ENCODE results near the gene IQSEC1. TPM values are rescaled to one million over a fixed set of nuclear protein-coding genes. Genes with fewer than 3 reads are reported as not detected.

The IQSEC1 gene
- total RNA-seq, 1 experiment from 2014 or later: 13.3 TPM

- Mint-ChIP-seq H3K9me3 (ENCODE audit: low read depth, unreplicated experiment) (no peaks in the 10 kb centered on the region), H3K36me3 (ENCODE audit: insufficient read depth, unreplicated experiment) (peaks cover 12% of the 10 kb centered on the region), H3K27ac (ENCODE audit: unreplicated experiment) (no peak overlapping the region), H3K4me1 (ENCODE audit: low read depth, unreplicated experiment) (peaks cover 23% of the 10 kb centered on the region), H3K4me3 (ENCODE audit: low read depth, unreplicated experiment) (no peak overlapping the region), H3K27me3 (ENCODE audit: unreplicated experiment) (peaks cover 13% of the 10 kb centered on the region)
- TSS peak; percentile 29 for BruUV-seq (replicated peaks)
- CTCF ChIA-PET: interaction anchor here (0.5 kb wide), 1 partner anchor 102 kb away, joined by 3 read pairs; no protein-coding TSS in a partner anchor
- TF ChIP-seq, protein P1, sequence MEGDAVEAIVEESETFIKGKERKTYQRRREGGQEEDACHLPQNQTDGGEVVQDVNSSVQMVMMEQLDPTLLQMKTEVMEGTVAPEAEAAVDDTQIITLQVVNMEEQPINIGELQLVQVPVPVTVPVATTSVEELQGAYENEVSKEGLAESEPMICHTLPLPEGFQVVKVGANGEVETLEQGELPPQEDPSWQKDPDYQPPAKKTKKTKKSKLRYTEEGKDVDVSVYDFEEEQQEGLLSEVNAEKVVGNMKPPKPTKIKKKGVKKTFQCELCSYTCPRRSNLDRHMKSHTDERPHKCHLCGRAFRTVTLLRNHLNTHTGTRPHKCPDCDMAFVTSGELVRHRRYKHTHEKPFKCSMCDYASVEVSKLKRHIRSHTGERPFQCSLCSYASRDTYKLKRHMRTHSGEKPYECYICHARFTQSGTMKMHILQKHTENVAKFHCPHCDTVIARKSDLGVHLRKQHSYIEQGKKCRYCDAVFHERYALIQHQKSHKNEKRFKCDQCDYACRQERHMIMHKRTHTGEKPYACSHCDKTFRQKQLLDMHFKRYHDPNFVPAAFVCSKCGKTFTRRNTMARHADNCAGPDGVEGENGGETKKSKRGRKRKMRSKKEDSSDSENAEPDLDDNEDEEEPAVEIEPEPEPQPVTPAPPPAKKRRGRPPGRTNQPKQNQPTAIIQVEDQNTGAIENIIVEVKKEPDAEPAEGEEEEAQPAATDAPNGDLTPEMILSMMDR (IDR thresholded peaks at IDR 0.05; ENCODE audit: unreplicated experiment): no peak
- DNase-seq: no peak
- intact Hi-C loops (cut with micrococcal nuclease; ENCODE audit: unreplicated experiment): no loop called here
Measured at GRCh38 chr3:12964711-12965612, 108.3 kb downstream of the IQSEC1 start.

DNA sequence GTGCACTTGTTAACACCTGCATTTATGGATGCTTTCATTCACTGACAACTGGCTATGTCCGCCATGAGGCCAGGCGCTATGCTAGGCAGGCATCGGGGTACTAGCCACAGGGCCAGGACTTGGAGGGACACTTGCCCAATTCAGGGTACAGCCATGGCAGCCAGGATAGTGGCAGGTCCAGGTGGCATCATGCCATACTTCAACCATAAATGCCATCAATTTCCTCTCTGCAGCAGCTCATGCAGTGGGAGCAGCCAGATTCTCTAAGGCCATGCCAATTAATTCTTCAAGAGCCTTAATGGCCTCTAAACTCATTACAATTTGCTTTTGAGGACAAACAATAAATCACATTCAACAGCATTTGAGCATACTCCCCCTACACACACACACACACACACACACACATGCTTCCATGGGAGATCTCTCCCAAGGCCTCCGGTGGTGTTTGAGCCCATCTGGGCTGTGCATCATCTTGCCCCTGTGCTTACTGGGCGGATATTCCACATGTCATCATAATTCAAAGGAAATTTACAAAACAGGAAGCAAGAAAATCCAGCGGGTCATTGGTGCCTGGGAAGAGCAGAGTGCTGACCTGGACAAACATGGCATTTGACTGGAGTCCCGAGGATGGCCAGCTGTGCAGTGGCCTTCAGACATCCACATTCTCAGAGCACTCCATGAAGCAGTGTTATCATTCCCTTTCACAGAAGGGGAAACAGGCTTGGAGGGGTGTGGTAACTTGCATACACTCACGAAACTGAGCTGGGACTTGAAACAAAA lies 109.1 kb downstream of the IQSEC1 start:
- Mint-ChIP-seq H3K27me3 (ENCODE audit: unreplicated experiment) (peaks cover 5% of the 10 kb centered on the region), H3K4me3 (ENCODE audit: low read depth, unreplicated experiment) (no peak overlapping the region), H3K36me3 (ENCODE audit: insufficient read depth, unreplicated experiment) (peaks cover 12% of the 10 kb centered on the region), H3K27ac (ENCODE audit: unreplicated experiment) (no peak overlapping the region), H3K9me3 (ENCODE audit: low read depth, unreplicated experiment) (no peaks in the 10 kb centered on the region), H3K4me1 (ENCODE audit: low read depth, unreplicated experiment) (peaks cover 23% of the 10 kb centered on the region)
- CTCF ChIA-PET: interaction anchor here (0.5 kb wide), 1 partner anchor 101 kb away, joined by 3 read pairs; no protein-coding TSS in a partner anchor
- intact Hi-C loops (cut with micrococcal nuclease; ENCODE audit: unreplicated experiment): no loop called here
- TF ChIP-seq, protein P1 (IDR thresholded peaks at IDR 0.05; ENCODE audit: unreplicated experiment): no peak
- no peak for DNase-seq
- no TSS peak for BruUV-seq (replicated peaks)

GRCh38 chr3:12963231-12963896 lies 109.9 kb downstream of the IQSEC1 start:
- H3K4me3 Mint-ChIP-seq (ENCODE audit: low read depth, unreplicated experiment): no peak overlapping the region
- BruUV-seq (replicated peaks): no TSS peak
- no peaks in the 10 kb centered on the region for H3K9me3 Mint-ChIP-seq (ENCODE audit: low read depth, unreplicated experiment)
- CTCF ChIA-PET: no interaction called here
- TF ChIP-seq, protein P1 (IDR thresholded peaks at IDR 0.05; ENCODE audit: unreplicated experiment): no peak
- intact Hi-C loops (cut with micrococcal nuclease; ENCODE audit: unreplicated experiment): no loop called here
- H3K36me3 Mint-ChIP-seq (ENCODE audit: insufficient read depth, unreplicated experiment): peaks cover 12% of the 10 kb centered on the region
- peaks cover 23% of the 10 kb centered on the region for H3K4me1 Mint-ChIP-seq (ENCODE audit: low read depth, unreplicated experiment)
- no peaks in the 10 kb centered on the region for H3K27me3 Mint-ChIP-seq (ENCODE audit: unreplicated experiment)
- no peak overlapping the region for H3K27ac Mint-ChIP-seq (ENCODE audit: unreplicated experiment)
- DNase-seq: no peak

DNA sequence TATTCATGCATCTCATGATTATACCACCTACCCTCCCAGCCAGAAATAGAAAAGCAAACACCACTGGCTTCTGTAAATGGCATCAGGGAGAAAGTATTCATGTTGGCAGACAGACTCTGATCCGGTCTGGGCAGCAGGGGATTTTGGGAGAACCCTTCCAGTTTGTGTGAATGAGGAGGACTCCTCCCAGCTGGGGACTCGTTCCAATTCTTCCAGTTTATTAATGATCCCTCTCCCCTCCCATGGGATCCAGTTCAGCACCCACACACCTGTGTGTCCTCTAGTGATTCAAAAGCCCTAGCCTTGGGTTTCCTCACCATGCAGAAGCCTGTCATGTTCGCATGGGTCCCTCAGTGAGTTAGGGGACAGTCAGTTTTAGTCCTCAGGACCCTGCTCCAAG lies 110.9 kb downstream of the IQSEC1 start:
- intact Hi-C loops (cut with micrococcal nuclease; ENCODE audit: unreplicated experiment): no loop called here
- Mint-ChIP-seq H3K27me3 (ENCODE audit: unreplicated experiment) (no peaks in the 10 kb centered on the region), H3K4me3 (ENCODE audit: low read depth, unreplicated experiment) (no peak overlapping the region), H3K36me3 (ENCODE audit: insufficient read depth, unreplicated experiment) (peaks cover 11% of the 10 kb centered on the region), H3K27ac (ENCODE audit: unreplicated experiment) (no peak overlapping the region), H3K4me1 (ENCODE audit: low read depth, unreplicated experiment) (peaks cover 23% of the 10 kb centered on the region), H3K9me3 (ENCODE audit: low read depth, unreplicated experiment) (no peaks in the 10 kb centered on the region)
- BruUV-seq (replicated peaks): no TSS peak
- TF ChIP-seq, protein P1 (IDR thresholded peaks at IDR 0.05; ENCODE audit: unreplicated experiment): no peak
- CTCF ChIA-PET: no interaction called here
- DNase-seq: no peak
